Hematopoietic multipotent progenitor cell treated with erythropoietin and hydrocortisone succinate and interleukin-3 and kit ligand, for 4 days (in vitro differentiated cells): ENCODE measurements around the gene EML5.

Experiments
- DNase-seq: peaks from one replicate; pipeline ENCODE4 v3.0.0-alpha.2; 2015

Gene EML5

GRCh38 chr14:88612981-88613380 lies 179.8 kb downstream of the EML5 start:
- no peak for DNase-seq

DNA sequence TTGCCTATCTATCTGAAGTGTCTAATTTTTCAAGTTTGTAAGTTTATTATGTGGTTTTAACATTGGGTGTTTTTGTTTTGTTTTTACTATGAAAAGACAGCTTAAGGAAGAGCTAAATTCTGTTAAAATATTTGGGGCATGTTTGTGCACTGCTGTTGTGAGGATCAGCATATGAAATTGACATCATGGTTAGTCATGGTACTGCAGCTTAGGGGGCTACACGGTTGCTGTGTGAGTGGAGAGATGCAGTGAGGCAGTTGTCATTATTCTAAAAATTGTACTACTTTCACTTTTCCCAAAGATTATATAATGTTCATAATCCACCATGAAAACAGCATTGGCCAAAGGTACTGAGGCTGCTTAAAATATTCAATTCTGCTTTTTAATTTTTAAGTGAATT lies 180.9 kb downstream of the EML5 start:
- no peak for DNase-seq

GRCh38 chr14:88607829-88608228 lies 184.9 kb downstream of the EML5 start:
- DNase-seq = no peak

DNA sequence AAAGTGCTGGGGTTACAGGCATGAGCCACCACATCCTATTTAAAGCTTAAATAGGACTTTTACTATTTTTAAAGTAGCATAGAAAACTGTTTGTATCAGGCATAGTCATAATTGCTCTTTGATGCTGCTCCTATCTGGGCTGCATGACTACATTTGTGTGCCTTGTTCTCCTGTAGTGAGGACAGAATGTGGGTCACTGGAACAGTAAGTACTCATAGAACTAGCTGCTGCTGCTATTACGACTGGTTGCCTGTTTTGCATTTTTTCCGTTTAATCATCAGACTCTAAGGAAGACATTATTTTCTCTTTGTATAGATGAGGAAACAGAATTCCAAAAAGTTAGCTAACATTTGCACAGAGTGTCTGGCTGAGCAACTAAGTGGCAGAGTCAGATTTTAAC lies 187.2 kb downstream of the EML5 start:
- no peak for DNase-seq

GRCh38 chr14:88604212-88604611 lies 188.5 kb downstream of the EML5 start:
- no peak for DNase-seq

DNA sequence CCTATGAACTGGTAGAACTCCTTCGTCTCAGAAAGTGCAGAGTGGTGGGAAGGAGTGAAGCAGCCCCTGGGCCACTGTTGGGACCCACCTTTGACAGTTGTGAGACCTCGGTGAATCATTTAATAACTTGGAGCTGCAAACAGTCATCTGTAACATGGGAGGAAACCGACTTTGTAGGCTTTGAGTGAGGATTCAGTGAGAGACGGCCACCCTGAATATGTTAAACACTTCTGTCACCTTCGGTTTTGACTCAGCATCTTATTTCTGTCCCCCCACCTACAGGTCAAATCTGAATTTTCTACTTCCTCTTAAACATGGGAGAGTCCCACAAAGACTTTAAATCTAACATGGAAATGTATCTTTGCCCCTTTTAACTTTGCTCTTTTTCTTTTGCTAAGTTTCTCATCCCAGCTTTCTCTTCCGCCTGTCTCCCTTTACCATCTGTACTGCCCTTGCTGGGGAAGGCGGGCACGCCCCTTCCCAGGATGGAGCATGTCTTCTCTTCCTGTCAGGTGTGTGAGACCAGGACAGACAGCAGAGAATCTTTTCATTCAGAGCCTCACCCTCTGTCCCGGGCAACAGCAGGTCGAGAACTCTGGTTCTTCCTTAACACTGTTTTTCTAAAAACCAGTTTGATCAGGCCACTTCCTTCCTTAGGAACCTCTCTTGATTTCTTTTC lies 192.9 kb downstream of the EML5 start:
- no peak for DNase-seq

- DNase-seq = no peak
Measured at GRCh38 chr14:88599326-88599725, 193.4 kb downstream of the EML5 start.

- no peak for DNase-seq
Measured at GRCh38 chr14:88598097-88598675, 194.6 kb downstream of the EML5 start.

- no peak for DNase-seq
Measured at GRCh38 chr14:88597601-88598000, 195.2 kb downstream of the EML5 start.

- no peak for DNase-seq
Measured at GRCh38 chr14:88597038-88597437, 195.7 kb downstream of the EML5 start.

GRCh38 chr14:88592031-88592430 lies 200.7 kb downstream of the EML5 start:
- DNase-seq = no peak

- no peak for DNase-seq
Measured at GRCh38 chr14:88590173-88590572, 202.6 kb downstream of the EML5 start.

- no peak for DNase-seq
Measured at GRCh38 chr14:88588081-88588480, 204.7 kb downstream of the EML5 start.

DNA sequence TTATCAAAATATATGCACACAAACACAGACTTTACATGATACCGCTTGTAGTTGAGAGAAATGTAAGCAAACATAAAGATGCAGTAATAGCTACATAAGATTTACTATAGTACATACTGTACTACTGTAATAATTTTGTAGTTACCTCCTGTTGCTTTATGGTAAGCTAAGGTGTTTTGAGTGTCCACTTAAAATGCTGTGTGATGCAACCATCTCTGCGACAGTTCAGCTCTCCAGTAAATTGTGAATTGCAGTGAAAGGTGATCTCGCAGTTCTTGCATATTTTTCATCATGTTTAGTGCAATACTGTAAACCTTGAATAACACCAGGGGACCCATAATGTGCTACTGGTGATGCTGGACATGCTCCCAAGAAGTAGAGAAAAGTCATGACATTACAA lies 208.3 kb downstream of the EML5 start:
- DNase-seq = no peak

DNA sequence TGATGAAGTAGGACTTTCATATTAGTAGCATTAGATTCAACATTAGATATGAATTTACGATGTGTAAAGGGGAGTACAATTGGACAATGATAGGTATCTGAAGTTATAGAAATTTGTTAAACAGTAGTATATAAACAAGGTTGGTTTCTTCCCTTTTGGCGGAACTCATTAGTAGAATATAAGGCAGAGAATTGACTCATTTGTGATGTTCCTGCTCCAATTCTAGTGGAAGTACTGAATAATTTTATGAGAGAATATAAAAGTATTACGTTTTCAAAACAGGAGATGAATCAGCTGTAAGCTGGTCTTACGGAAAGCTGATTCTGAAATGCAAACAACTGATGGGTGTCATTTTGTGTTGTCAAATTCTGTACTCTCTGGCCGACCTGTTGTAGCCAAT lies 216.5 kb downstream of the EML5 start:
- DNase-seq = no peak

DNA sequence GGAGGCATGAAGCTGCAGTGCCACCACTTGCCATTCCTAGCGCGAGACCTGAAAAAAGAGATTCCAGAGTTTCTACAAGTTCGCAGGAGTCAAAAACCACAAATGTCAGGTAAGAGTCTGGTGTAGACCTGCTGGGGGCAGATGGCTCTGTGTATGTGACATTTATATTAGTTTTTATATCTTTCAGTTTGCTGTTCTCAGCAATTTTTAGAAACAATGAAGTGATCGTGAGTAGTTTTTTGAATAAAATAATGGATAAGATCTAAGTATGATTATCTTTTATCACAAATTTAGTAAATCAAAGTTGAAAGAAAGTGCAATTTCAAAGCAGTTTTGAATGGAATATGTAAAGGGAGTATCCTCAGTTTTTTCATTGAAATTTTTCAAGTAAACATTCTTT lies 220.6 kb downstream of the EML5 start:
- no peak for DNase-seq

DNA sequence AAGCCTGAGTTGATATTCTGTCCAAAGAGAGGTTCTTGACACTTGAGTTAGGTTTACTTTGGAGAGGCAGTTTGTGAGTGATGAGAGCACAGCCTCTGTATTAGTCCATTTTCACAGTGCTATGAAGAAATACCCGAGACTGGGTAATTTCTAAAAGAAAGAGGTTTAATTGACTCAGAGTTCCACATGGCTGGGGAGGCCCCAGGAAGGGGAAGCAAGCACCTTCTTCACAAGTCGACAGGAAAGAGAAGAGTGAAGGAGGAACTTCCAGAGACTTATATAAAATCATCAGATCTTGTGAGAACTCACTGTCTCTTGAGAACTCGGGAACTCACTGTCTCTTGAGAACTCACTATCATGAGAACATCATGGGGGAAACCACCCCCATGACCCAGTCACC lies 224.6 kb downstream of the EML5 start:
- DNase-seq = no peak

- no peak for DNase-seq
Measured at GRCh38 chr14:88565427-88565826, 227.3 kb downstream of the EML5 start.

DNA sequence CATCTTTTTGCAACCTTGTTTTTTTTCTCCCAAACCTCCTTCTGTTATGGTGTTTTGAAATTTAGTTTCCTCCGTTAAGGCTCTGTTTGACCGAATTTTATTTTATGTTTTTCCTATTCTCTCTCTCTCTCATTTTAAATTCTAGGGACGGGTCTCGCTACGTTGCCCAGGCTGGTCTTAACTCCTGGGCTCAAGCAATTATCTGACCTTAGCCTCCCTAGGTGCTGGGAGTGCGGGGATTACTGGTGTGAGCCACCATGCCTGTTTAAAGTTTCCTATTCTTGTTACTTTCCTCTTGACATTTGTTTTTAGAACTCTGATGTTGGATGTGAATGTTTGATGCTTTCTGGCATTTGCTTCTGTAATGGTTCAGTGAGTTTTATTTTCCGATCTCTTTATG lies 228.9 kb downstream of the EML5 start:
- DNase-seq = no peak

DNA sequence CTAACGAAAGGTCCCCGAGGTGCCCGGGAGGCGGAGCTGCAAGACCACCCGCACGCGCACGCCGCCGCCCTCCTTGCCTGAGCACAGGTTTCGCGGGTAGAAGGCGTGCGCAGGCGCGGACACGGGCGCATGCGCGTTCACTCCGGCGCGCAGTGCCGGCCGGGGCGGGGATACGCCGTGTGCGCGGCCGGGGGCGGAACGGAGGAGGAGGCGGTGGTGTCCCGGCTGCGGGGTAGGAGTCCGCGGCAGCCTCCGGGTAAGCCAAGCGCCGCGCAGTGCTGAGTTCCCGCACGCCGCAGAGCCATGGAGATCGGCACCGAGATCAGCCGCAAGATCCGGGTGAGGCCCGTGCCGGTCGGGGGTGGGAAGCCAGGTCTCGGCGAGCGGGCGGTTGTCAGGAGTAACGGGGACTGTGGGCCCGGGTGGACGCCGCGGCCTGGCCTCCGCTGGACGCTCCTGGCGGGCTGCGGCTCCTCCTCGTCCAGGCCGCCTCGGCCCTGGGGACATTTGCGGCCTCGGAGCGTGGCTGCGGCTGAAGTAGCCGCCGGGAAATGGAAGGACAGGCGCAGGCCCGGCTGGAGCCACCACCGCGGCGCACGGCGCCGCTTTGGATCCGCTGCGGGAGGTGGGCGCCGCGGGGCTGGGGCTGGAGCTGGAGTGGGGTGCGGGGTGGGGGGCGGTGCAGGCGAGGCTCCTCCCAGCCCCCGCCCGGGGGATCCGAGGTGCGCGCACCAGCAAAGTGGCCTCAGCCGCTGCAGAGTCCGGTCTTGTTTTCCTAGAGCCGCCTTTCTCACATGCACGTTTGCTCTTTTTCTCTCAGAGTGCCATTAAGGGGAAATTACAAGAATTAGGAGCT lies 229.7 kb downstream of the EML5 start, which contains the start of gene ZC3H14:
ZC3H14 (plus strand) TSS at position 207 of the 856 bp plus-strand sequence; CDS start at position 304, 97 bp downstream.
- DNase-seq = peak; percentile 95

- no peak for DNase-seq
Measured at GRCh38 chr14:88562532-88562830, 230.3 kb downstream of the EML5 start.
